Mucosa of descending colon (tissue), 3 donors: Measurements from ENCODE around the gene MX1. TPM values are rescaled to one million over a fixed set of nuclear protein-coding genes. Genes with fewer than 3 reads are reported as not detected.

ENCODE experiments used
- ATAC-seq: fragments of 200-7000 bp; cut with Tn5 transposase; one replicate; pipeline ENCODE4 v1.9.1; 2020; ENCODE audit warnings: mild to moderate bottlenecking, moderate library complexity
- DNase-seq, 3 donors: peaks; one replicate each; pipeline ENCODE4 v3.0.0-alpha.2; 2020
- H3K36me3 ChIP-seq: fragments of 200-600 bp; one replicate; pipeline ENCODE4 v1.8.0; 2021; ENCODE audit warnings: low read depth, mild to moderate bottlenecking
- H3K4me1 ChIP-seq: fragments of 200-600 bp; one replicate; pipeline ENCODE4 v1.8.0; 2021; ENCODE audit warnings: low read depth, mild to moderate bottlenecking
- H3K4me3 ChIP-seq: fragments of 200-600 bp; one replicate; pipeline ENCODE4 v1.8.0; 2021; ENCODE audit warnings: mild to moderate bottlenecking
- H3K9me3 ChIP-seq: fragments of 200-600 bp; one replicate; pipeline ENCODE4 v1.8.0; 2021; ENCODE audit warnings: mild to moderate bottlenecking
- CTCF ChIP-seq: fragments of 200-600 bp; IDR thresholded peaks from one replicate; pipeline ENCODE4 v1.8.0; 2022; ENCODE audit warnings: antibody characterized with exemption, mild to moderate bottlenecking
- intact Hi-C, 2 donors: fragments of 100-400 bp; cut with DNase I in 1 of 2; cut with micrococcal nuclease in 1 of 2; formaldehyde crosslinking; loops; one replicate each; pipeline versions ENCODE4 v1.11.0 to v1.11.1; 2022; cut with DNase I, micrococcal nuclease
- long read RNA-seq, 2 donors: library from polyadenylated mRNA; unstranded; transcript quantifications; one replicate each; pipeline ENCODE4 v2.0.0, GENCODE V29; 2019 to 2021
- total RNA-seq, 3 donors: library from RNA; stranded (reverse); fragmentation: NEBNext Ultra II Directional in 2 of 3; extraction: Animal tissue kit (Norgen Biotek cat#: 25700) in 2 of 3; gene quantifications; one replicate each; pipeline versions ENCODE4 v1.2.1 to v1.2.4, GENCODE V29; 2021 to 2023
- donor health status: DM: no; HTN: no; CAD: no; lungs with moderate emphysema.
- donor health status: DM: no; HTN: no; CAD: no.
- donor health status: DM: no; HTN: yes; CAD: no.

MX1 gene
- total RNA-seq, result 10 to 100 TPM; 30.7 to 78.5 (median 31.2) TPM
- long read RNA-seq, donor 1, transcript MX1-202 (17 exons, 2,850 nt), result major isoform, 18 of 40 reads
- long read RNA-seq, donor 1, partial matches to known transcripts, result 3 of 40 reads
- long read RNA-seq, donor 1, other reads (novel, unspliced or antisense), result 18 of 40 reads
- long read RNA-seq, donor 2, transcript MX1-202 (17 exons, 2,850 nt), result major isoform, 13 of 34 reads
- long read RNA-seq, donor 2, partial matches to known transcripts, result 14 of 34 reads
- long read RNA-seq, donor 2, other reads (novel, unspliced or antisense), result 7 of 34 reads

GRCh38 chr21:41425954-41426675 is at the start of gene MX1:
Gene MX1 (plus strand): TSS chr21:41426239. CDS start chr21:41432071, 5,832 bp downstream.
- Histone ChIP-seq H3K4me3 (peak within 1 kb of the TSS; percentile 56), H3K4me1 (peaks cover 6% of the 10 kb centered on the region), H3K36me3 (no peaks in the 10 kb centered on the region), H3K9me3 (no peaks in the 10 kb centered on the region)
- intact Hi-C loops, result no loop called here
- no peak for TF ChIP-seq CTCF
- peak; percentile 92 to 93 (median 93) for DNase-seq
- ATAC-seq, result peak; percentile 97

- ATAC-seq (no peak), DNase-seq (no peak)
- no peak for TF ChIP-seq CTCF
- no peaks in the 10 kb centered on the region for H3K9me3 ChIP-seq
- no peak overlapping the region for H3K4me3 ChIP-seq
- intact Hi-C loops, result no loop called here
- no peaks in the 10 kb centered on the region for H3K36me3 ChIP-seq
- H3K4me1 ChIP-seq, result no peaks in the 10 kb centered on the region
Measured at GRCh38 chr21:41377715-41378114, 48.3 kb upstream of the MX1 start.

GRCh38 chr21:41378849-41379248 is 47.2 kb upstream of the MX1 start:
- intact Hi-C loops, result no loop called here
- TF ChIP-seq CTCF, result no peak

GRCh38 chr21:41379901-41380300 is 46.1 kb upstream of the MX1 start:
- H3K4me1 ChIP-seq, result no peaks in the 10 kb centered on the region
- no peaks in the 10 kb centered on the region for H3K9me3 ChIP-seq
- no peaks in the 10 kb centered on the region for H3K36me3 ChIP-seq
- ATAC-seq (no peak), DNase-seq (no peak)
- no peak overlapping the region for H3K4me3 ChIP-seq
- no peak for TF ChIP-seq CTCF
- intact Hi-C loops, result no loop called here

More at GRCh38 chr21:41378849-41379248, 47.2 kb upstream of the MX1 start:
- H3K36me3 ChIP-seq, result no peaks in the 10 kb centered on the region
- ATAC-seq (peak; percentile 42), DNase-seq (peak in 1 of 3 donors; percentile 30)
- H3K9me3 ChIP-seq, result no peaks in the 10 kb centered on the region
- no peak overlapping the region for H3K4me3 ChIP-seq
- H3K4me1 ChIP-seq, result no peaks in the 10 kb centered on the region

- intact Hi-C loops, result no loop called here
- H3K36me3 ChIP-seq, result no peaks in the 10 kb centered on the region
- no peaks in the 10 kb centered on the region for H3K4me1 ChIP-seq
- DNase-seq, result no peak
- no peak overlapping the region for H3K4me3 ChIP-seq
- H3K9me3 ChIP-seq, result no peaks in the 10 kb centered on the region
- ATAC-seq, result no peak
- TF ChIP-seq CTCF, result no peak
Measured at GRCh38 chr21:41381731-41382130, 44.3 kb upstream of the MX1 start.
